HG02571 (cell line): Measurements from ENCODE around the gene ACTN1.

Source experiments
- ATAC-seq: cut with Tn5 transposase; IDR thresholded peaks from one replicate; pipeline ENCODE4 v1.9.1; 2021; ENCODE audit warnings: mild to moderate bottlenecking, moderate library complexity; ENCODE audit not compliant: unreplicated experiment

The ACTN1 gene

DNA sequence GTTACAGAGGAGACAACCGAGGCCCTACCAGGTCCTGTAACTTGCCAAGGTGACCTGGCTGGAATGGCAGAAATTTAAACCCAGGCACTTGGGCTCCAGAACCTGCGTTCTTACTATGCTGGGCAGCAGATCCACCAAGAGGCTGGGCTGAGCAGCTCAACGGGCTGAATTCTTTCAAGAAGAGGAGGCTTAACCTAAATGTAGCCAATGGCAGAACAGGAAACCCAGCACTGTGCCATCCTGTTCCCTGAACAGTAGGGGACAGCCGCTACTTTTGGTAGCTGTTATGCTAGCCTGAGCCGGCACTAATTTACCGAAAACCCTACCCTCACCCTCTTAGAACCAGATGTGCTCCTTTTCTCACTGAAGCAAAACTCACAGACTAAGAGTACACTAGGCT lies 86.1 kb downstream of the ACTN1 start:
- ATAC-seq, result no peak

DNA sequence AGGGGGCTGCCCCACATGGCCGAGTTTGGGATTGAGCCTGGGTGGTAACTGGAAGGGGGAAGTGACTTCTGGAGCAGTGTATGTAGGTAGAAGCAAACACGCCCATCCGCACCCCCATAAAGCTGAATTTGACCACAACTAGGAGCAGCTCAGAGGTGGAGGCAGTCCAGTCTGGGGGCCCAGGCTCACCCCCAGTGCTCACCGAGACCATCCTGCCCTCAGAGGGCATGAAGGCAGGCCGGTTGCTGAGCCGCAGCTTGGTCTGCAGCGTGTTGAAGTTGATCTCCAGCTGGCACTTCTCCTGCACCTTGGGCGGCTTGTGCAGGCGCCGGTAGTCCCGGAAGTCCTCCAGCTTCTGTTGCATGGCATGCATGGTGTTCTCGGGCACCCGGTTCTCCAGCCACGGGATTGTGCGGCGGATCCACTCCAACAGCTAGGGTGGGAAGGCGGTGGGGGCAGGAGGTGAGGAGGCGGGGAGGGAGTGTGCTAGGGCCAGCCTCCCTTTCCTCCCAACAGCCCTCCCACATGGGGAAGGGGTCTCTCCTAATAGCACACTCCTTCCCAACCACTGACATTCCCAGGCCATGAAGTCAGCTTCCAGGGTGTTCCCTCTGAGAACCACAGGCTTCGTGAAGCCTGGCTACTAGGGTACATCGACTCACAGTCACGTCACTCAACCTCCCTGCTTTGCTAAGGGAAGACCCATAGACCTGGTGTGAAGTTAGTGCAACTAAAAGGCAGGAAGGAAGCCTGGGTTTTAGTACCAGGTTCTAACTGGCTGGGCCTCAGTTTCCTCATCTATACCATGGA lies 87.0 kb downstream of the ACTN1 start:
- no peak for ATAC-seq

DNA sequence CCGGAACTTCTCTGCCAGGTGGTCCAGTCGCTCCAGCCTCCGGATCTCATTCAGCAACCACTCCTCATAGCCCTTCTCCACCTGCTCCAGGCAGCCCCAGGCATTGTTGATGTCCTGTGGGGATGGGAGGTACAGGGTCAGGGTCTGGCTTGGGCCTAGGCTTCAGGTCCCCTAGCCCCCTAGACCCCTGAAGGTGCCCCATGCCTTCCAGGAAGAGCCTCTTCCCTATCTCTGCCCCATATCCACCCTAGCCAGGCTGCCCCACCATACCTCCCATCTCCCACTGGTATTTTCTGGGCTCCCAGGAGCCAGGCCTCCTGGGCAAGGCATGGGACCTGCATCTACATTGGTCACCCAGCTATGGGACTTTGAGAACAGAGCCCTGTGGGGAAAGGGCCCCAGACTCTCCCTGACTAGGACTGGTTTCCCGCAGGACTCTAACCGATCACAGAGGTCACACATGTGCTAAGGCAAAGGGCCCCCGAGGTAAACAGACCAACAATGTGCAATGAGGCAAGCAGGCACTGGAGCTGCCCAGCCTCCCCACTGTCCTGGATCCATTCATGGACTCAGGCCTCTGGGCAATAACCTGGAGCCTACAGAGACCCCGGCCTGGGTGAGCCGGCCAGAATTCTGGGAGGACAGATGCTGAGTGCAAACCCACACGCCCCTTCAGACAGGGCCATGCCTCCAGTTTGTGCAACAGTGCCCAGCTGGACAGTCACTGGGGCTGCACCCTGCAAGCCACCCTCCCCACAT lies 88.8 kb downstream of the ACTN1 start:
- no peak for ATAC-seq

DNA sequence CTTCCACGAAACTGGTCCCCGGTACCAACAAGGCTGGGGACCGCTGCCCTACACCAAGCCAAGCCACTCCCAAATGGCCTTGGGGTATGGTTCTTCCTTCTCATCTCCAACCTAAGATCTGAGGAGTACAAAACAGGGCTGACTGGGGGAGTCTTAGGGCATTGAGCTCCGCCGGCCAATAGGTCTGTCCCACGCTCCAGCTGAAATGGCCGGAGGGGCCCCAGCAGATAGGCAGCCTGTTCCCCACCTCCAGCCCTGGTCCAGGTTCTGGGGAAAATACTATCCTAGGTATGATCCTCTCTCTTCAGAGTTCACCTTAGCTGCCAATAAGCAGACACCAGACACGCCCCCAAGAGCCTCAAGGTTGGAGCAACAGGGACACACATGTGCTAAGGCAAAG lies 90.2 kb downstream of the ACTN1 start:
- no peak for ATAC-seq

DNA sequence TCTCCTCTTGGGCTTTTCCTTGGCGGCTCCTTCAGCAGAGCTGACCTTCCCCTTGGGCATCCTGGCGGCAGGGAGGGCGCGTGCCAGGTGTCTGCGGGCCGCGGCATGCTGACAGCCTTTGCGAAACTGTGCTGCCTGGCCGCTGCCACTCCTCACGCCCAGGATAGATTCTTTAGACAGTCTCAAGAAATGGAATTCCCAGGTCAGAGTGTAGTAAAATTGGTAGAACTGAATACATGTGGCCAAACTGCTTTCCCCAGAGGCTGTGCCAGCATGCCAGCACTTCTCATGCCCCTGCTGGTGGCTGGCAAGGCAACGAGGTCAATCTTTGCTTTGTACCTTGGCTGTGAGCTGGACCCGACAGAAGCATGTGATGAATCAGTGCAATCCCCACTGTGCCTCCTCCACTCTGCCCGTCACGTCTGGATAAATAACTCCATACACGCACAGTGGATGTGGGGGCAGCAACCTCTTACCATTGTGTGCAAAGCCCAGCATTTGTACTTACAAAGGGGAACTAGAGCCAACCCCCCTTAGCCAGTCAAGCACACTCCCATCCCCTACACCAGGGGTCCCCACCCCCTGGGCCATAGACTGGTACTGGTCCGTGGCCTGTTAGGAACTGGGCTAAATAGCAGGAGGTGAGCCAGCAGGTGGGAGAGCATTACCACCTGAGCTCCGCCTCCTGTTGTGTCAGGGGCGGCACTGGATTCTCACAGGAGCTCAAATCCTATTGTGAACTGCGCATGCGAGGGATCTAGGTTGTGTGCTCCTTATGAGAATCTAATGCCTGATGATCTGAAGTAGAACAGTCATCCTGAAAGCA lies 90.9 kb downstream of the ACTN1 start:
- ATAC-seq, result no peak

DNA sequence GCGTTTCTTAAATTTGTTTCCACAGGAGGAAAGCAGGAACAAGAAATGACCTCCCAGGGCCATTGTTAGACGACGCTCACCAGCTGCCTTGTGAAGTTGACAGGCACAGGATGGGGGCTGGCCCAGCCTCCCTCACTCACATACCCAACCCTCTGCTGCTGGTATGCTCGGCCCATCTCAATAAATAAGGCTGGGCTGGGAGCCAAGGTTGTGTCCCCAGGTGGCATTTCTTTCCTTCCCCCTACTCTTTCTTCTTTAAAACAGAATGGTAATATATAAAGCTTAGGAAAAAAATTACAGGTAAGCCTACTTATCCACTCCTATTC lies 93.0 kb downstream of the ACTN1 start:
- ATAC-seq, result no peak

DNA sequence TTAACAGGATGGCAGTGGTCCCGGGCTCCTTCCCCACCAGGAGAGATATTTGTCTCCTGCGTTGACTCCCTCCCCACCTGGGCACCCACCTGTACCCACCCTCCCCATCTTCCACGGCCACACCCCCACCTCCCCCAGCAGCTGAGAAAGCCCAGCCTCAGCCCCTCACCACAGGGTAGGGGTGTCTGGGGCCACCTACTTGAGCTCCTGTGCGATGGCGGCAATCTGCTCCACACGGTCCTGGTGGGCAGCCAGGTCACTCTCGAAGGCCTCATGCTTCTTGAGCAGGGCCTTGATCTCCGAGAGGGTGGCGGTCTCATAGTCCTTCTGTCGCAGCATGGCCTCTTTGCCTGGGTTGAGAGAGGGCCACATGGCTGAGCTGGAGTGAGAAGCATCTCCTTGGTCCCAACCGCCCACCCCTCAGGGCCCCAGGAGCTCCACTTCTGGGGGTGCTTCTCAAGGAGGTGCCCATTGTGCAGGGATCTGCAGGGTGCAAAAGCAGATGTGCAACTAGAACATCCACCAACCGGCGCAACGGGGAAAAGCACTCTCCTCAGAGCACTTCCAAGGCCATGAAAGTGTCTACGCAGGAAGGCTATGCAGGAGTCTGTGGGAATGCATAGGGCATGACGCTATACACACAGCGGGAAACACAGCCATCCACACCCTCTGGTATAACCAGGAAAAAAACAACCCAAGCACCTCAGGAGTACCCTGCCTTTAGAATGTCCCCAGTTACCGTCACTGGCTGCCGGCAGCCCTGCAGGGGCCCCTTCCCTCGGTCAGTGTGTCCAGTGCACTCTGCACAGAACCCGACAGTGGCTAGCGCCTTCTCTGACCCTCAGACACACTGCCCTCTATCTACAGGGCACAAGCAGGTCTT lies 93.6 kb downstream of the ACTN1 start:
- ATAC-seq, result no peak

DNA sequence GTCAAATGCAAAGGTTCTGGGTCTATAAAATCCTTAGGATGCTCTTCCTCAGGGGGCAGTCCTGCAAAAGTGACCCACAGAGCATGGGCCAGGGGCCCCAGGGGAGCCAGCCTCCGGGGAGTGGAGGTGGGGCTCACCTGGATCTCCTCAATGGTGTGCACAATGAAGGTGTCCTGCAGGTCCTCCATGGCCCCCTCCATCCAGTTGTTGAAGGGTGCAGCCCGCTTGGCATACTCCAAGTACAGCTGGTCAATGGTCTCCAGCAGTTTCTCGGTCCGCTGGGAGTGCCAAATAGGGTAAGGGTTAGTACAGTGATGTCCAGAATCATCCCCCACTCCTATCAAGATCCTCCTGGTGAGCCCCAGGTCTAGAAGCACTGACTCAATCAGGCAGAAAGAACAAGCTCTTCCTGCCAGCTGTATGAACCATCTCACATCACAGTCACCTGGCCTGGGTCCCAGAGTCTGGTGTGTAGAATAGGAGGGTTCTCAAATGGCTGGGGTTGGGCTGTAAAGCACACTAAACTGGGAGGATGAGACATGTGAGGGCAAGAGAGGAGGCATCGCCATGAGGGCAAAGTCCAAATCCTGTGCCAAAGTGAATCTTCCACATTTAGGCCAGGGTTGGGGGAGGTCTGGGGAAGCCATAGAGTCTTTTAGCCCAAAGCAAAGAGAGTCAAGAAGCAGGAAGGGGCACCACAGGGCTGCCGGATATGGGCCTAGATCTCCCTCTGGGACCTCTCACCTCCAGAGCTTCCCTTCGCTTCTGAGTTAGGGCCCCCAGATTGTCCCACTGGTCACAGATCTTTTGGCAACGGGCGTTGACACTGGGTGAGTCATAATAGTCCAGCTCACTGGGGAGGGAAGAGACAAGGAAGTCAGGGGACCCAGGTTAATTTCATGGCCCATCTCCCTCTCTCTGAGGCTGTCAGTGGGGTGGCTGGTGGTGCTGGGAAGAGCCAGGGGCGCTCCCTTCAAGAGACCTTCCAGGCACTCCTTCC lies 94.8 kb downstream of the ACTN1 start:
- no peak for ATAC-seq

DNA sequence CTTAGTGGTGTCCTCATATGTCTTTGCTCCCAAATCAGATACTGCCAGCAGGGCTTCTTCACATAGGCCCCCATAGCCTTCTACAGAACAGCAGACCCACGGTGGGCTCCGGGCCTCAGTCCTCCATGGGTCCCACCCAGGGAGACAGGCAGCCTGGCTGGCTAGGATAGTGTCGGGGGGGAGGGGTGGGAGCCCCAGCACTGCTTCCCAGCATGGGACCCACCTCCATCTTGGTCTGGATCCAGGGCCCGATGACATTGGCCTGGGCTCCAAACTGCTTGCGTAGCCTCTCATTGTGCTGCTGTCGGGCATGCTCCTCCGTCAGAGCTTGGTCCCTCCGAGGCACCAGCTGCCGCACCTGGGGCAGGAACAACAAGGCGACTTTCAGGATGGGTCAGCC lies 96.9 kb downstream of the ACTN1 start:
- ATAC-seq, result no peak

DNA sequence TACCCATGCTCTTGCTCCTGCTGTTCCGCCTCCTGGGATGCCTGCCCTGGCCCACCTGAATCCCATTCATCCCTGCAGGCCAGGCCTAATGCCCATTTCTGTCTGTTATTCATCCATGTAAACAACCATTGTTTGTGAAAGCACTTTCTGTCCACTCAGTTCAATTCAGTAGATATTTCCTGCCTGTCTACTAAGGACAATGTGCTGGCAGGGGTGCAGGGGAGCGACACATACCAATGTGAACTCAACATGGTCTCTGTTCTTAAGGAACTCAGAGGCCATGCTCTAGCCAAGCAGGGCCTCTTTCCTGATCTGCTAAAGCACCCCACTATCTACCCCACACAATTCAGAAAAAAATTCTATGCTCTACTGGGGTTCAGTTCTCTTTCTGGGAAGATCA lies 97.7 kb downstream of the ACTN1 start:
- ATAC-seq, result no peak

DNA sequence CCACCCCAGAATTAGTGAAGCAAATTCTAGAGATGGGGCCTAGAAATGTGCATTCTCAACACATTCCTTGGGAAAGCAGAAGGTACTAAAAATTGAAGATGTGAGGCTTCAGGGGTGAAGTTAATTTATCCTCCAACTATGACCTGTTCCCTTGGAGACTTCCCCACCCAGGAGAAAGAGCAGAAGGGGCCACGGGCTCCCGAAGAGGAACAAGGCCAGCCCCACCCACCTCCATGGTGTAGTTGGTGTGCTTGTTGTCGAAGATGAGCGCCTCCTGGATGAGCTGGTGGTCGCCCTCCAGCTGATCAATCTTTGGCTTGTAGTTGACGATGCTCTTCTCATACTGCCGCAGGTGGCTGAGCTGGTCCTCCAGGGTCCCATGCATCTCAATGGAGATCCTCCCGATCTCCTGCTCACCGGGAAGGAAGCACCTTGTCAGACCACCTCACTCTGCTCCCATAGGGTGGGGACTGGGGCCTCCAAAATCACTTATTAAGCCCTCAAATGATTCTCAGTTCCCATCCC lies 98.5 kb downstream of the ACTN1 start:
- no peak for ATAC-seq

DNA sequence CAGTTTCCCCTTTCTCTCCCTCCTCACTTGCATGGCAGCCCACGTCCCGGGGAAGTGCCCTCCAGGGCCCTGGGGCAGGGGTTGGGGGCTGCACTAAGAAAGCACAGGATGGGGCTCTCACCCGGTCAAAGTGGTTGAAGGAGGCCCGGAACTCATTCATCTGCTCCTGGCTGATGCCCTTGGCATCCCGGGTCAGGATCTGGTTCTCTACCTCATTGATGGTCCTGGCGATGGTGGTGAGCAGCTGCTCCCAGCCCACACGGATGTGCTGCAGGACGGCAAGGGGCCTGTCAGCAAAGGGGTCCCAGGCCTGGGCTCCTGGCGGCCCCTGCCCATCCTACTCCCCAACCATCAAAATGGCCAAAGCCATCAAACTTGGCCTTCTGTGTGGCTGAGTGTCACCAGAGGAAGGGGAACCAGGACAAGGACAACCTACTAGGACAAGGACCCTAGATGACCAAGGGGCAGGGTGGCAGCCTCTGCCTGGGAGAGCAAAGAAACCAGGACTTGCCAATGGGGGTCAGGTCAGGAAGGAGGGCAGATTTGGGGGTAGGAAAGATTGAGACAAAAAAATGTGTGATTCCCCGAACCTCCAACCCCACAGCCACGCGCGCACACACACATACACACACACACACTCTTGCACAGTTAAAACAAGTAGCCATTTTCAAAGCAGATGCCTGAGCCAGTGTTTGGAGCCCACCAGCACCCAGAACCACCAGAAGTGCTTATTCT lies 99.1 kb downstream of the ACTN1 start:
- ATAC-seq, result no peak

DNA sequence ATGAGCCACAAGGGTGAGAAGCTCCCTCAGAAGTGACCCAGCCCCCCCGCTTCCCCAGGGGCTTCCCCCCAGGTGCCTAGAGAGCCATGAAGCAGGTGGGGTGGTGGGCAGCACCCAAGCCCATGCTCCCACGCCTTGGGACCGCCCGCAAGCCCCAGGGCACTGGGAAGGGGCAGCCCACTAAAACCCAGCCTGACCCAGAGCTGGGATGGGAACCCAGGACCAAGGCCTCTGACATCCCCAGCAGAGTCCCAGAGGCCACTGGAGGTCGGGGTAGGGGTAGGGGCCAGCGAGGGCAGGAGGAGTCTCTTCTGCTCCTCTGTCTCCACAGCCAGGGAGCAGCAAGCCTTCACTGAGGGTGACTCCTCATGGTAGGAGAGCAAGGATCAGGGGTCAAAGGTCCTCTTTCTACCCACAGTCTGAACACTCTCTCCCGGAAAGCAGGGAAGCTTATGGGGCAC lies 99.8 kb downstream of the ACTN1 start:
- no peak for ATAC-seq

DNA sequence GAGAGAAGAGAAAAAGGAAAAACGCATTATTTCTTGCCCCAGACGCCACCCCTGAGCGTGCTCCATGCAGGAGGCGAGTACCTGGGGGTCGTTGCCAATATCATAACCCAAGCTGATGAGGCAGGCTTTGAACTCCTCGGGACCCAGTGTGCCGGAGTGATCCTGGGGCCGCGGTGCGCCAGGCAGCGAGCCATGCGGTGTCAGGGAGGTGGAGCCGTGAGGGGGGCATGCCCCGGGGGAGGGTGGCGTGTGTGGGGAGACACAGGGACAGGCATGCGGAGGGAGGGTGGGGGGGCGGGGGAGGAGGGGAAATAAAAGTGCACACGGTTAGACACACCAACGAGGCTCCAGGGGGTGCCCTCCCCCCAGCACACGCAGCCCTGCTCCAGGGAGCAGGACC lies 100.2 kb downstream of the ACTN1 start:
- no peak for ATAC-seq

DNA sequence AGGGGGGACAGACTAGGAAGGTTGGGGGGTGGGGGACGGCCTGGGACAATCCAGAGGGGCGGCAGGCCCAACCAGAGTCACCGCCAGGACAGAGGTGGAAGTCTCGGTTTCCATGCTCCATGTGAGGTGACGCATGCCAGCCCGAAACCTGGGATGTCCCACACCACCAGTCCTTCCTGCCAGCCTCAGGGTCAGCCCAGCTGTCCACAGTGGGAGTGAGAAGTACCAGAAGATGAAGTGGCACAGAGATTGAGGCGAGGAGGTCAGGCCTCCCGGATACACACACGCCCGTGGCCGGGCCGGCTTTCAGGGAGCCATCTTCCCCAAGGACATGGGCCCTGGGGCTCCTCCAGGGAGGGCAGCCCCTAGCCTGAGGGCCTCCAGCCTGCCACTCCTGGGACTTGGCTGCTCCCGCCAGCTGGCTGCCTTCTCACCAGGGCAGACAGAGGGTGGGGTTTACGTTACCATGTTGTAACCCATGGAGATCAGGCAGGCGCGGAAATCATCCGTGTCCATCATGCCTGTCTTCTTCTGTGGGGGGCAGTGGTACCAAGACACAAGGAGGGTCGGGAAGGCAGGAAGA lies 101.0 kb downstream of the ACTN1 start:
- no peak for ATAC-seq

DNA sequence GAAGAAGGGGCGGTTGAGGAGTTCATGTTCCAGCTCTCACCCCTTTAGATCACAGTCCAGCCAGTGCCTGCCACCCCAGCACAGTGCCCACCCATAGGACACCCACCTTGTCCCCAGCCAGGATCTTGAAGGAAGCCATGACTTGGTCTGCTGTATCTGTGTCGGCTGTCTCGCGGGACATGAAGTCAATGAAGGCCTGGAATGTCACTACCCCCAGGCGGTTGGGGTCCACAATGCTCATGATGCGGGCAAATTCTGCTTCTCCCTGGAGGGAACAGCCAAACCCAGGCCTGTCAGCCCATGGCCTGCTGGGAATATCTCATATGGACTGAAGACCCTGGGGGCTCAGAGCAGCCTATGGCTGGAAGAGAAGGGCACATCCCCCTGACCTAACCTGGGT lies 102.1 kb downstream of the ACTN1 start:
- no peak for ATAC-seq

DNA sequence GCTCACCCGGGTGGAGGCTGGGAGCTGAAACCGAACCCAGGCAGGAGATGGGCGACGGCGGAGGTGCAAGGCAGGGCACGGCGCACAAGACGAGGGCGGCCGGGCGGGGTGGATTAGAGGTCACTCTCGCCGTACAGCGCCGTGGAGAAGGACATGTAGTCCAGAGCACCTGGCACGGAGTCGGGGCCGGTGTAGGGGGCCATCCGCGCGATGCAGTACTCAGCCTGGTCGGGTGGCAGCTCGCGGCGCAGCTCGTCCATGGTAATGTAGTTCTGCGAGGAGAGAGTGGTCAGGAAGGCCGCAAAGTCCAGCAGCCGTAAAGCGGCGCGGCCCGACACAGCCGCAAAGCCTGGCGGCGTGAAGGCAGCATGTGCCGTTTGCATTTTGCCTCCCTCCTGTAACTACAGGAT lies 104.4 kb downstream of the ACTN1 start:
- ATAC-seq, result no peak

DNA sequence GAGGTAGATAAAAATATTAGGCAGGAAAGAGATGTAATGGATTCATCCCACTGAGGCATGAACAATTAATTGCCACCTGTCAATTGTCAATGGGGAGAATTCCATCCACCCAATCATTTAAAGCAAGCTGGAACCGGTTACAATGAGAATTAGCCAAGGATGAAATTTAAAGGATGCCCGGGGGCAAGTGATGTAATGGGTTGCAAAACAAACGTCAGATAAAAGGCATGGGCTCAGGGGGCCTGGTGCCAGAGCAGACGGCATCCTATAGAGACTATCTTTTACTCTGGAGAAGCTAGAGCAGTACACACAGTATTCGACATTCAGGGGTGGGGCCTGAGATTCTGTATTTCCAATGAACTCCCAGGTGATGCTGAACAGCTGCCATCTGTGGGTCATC lies 105.7 kb downstream of the ACTN1 start:
- no peak for ATAC-seq
